HG03442 (cell line): ENCODE measurements around the gene TTLL5.

Experiments
- ATAC-seq: cut with Tn5 transposase; IDR thresholded peaks from one replicate; pipeline ENCODE4 v1.9.1; 2021; ENCODE audit warnings: mild to moderate bottlenecking, moderate library complexity; ENCODE audit not compliant: unreplicated experiment

TTLL5 gene

GRCh38 chr14:75946785-75947184 is 285.7 kb downstream of the TTLL5 start:
- no peak for ATAC-seq

DNA sequence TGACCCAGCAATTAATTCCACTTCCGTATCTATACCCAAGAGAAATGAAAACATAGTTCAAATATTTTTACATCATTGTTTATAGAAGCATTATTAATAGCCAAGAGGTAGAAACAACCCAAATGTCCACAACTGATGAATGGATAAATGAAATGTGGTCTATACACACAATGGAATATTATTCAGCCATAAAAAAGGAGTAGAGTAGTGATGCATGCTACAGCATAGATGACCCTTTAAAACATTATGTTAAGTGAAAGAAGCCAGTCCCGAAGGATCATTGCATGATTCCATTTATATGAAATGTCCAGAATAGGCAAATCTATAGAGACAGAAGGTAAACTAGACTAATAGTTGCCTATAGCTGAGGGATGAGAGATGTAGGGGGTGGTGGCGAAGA is 291.4 kb downstream of the TTLL5 start:
- ATAC-seq, result no peak

DNA sequence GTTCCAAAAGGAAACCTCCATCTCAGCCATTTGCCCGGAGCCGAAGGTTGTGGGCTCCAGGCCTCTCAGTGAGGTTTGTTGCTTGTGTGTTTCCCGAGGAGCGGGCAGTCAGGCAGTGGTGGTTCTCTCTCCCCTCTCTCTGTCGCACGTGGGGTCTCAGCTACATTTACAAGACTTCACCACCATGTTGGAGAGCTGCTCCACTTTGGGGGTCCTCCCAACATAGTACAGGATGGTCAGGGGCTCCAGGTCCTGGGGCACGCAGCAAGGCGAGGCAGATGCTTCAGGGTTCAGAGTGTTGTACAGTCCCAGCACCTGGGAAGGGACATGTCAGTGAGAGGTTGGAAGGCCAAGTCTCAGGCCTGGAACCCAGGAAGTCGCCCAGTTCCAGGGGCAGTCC is 298.0 kb downstream of the TTLL5 start:
- no peak for ATAC-seq

DNA sequence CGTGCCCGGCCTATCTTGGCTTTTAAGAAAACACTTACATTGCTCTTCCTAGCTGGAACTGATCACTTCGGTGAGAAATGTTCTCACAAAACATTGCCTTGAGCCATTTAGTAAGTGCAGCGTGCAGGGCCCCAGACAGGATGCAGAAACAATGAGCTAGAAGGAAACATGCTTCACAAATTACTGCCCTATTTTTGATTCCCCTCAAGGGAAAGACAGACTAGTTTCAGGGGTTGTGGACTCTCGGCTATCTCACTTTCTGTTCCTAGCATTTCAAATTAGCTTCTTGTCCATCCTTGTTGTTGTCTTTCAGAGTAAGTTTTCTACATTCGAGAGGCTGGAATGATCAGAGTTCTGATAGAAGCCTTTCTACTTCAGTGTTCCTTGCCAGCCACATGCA is 299.2 kb downstream of the TTLL5 start:
- peak; percentile 64 for ATAC-seq

GRCh38 chr14:75961662-75962061 is 300.6 kb downstream of the TTLL5 start:
- ATAC-seq, result no peak

GRCh38 chr14:75967866-75968265 is 306.8 kb downstream of the TTLL5 start:
- ATAC-seq, result no peak

GRCh38 chr14:75968456-75968855 is 307.4 kb downstream of the TTLL5 start:
- no peak for ATAC-seq

- no peak for ATAC-seq
Measured at GRCh38 chr14:75969126-75969525, 308.1 kb downstream of the TTLL5 start.

DNA sequence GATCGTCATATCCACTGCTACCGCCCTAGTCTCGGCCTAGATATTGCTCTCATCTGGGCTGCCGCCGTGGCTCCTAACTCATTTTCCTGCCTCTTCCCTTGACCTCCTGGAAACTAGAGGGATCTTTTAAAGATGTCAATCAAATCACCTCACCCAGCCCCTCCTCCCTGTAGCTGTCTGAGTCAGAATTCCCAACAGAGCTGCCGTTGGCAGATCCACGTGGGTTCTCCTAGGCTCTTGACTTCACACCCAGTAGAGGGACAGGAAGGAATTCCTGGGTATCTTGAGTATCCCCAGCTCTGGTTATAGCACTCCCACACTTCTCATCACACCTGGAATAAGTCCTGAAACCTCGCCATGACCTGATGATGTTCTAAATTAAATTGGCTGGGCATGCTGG is 308.8 kb downstream of the TTLL5 start:
- no peak for ATAC-seq

- no peak for ATAC-seq
Measured at GRCh38 chr14:75970989-75971388, 309.9 kb downstream of the TTLL5 start.

- no peak for ATAC-seq
Measured at GRCh38 chr14:75971509-75971908, 310.5 kb downstream of the TTLL5 start.

DNA sequence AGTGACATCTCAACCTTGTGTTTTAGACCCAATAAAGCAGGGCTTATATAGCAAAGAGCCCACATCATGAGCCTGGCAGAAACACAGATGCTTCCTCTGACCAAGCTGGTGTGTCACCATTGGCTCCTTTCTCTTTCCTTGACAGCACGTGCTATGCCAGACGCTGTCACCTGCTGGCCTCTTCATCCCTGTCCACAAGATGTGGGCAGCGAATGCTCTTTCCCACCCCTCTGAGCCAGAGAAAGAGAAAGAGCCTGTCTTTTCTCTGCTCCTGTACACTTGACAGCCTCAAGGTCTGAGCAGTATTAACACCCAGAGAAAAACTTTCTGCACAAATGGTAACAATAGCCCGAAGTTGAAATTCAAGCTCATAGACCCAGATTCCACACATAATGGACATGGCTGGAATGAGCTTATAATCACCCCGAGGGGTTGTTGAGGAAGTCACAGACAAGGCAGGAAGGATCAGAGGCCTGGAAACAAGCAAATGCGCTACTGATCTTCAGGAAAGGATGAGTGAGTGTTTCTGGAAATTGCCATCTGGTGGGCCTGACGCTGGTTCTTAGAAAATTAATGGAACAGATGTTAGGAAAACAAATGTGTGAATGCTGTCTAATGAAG is 311.9 kb downstream of the TTLL5 start:
- no peak for ATAC-seq

DNA sequence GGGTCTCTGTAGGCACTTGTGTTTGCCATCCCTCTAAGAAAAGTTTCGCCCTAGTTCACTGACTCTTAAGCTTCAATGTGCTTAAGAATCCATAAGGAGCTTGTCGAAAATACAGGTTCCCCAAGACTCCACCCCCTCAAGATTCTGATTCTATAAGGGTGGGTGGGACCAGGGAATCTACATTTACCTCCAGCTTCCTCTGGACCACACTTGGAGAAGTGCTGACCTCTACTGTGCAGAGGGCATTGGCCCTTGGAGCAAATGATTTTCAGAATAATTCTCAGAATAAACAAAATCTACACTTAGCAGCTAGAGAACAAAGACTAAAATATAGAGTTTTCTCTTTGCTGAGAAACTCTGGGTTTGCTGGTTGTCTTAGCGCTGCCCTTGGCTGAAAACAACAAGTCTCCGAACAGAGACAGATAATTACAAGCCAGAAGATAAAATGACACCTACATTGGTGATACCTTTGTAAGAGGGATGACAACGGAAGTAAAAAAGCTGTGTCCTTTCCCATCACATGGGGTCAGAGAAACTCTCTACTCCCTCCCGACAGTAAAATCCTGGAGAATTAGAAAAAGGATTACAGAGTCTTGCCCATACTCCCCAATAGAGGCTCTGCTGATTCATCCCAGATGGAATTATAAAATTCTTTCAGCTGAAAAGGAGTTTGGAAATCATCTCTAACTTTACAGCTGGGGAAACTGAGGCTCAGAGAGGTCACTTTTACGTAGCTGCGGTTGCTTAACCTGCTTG is 316.0 kb downstream of the TTLL5 start:
- ATAC-seq, result no peak

DNA sequence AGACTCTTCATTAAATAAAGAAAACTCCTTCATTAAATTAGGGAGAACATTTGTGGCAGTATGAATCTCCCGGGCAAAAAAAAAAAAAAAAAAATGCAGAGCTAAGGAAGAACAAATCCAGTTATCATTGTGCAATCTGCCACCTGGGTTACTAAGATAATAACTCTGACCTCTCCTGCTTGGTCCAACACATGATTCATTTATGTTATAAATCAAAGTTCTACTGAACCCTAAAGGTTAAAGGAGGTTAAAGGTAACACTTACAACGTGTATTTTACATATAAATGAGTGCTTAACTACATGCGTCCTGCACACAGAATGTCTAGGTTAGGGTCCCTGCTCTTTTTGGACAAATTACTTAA is 316.5 kb downstream of the TTLL5 start:
- ATAC-seq, result no peak

DNA sequence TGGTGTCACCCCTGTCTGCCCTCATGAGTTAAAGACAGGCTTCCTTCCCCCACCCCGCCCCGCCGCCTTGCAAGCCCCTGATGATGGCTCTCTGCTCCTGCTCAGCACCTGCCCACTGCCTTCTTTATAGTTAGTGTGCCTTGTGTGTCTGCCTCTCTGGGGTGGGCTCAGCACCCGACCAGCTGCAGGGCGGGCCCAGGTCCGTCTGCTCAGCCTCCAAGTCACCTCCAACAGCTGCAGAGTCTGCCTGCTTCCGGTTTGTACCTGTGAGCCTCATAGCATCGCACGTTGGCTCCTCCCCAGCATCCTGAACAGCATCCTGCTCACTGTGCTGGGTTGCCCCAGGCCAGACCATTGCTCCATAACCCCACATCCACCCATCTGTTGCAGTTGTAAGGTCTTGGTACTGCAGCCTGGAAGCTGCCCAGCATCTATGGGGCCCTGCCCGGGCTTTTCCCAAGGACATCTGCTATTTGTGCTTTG is 317.2 kb downstream of the TTLL5 start:
- no peak for ATAC-seq

- no peak for ATAC-seq
Measured at GRCh38 chr14:75979071-75979571, 318.1 kb downstream of the TTLL5 start.

DNA sequence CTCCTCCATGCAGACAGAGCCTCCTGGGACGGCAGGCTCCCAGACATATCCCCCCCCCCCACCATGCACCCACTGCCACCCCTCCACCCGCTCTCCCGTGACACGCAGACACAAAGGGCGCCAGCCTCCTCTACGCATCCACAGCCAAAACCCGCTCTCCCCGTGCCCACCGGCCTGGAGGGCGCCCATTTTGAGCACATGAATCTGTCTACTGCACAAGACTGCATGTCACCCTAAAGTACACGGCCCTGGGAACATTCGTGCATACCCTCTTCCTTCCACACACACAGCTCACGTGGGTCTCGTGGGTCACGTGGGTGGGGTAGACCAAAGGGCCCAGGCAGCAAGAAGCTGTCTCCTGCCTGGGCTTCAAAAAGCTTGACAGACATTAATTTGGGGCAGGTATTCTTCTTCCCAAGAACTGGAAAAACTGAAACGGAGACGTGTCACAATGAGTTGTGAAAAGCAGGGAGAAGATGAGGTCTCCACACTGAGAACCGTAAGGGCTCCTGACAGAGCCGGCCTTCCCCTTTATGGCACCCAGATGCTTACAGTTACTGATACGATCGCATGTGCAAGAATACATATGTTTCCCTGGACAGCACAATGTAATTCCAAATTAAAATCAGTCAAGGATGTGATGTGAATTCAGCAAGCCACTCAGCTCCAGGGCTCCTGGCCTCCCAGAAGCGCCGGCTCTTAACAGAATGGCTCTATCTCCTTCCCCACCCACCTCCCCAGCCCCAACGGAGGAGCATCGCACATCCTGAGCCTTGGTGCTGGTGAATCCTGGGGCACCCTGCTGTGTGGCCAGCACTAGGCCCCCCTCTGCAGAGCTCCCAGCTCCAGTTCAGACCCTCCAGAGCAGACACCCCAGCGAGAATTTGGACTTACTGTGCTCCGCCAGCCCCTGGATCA is 318.9 kb downstream of the TTLL5 start:
- ATAC-seq, result no peak

GRCh38 chr14:75980856-75981255 is 319.8 kb downstream of the TTLL5 start:
- ATAC-seq, result no peak

- ATAC-seq, result peak; percentile 40
Measured at GRCh38 chr14:75981426-75982265, 320.6 kb downstream of the TTLL5 start, which contains the start of gene TGFB3. Gene TGFB3 (minus strand): TSS chr14:75981995. CDS start chr14:75980893, 1,102 bp downstream.

DNA sequence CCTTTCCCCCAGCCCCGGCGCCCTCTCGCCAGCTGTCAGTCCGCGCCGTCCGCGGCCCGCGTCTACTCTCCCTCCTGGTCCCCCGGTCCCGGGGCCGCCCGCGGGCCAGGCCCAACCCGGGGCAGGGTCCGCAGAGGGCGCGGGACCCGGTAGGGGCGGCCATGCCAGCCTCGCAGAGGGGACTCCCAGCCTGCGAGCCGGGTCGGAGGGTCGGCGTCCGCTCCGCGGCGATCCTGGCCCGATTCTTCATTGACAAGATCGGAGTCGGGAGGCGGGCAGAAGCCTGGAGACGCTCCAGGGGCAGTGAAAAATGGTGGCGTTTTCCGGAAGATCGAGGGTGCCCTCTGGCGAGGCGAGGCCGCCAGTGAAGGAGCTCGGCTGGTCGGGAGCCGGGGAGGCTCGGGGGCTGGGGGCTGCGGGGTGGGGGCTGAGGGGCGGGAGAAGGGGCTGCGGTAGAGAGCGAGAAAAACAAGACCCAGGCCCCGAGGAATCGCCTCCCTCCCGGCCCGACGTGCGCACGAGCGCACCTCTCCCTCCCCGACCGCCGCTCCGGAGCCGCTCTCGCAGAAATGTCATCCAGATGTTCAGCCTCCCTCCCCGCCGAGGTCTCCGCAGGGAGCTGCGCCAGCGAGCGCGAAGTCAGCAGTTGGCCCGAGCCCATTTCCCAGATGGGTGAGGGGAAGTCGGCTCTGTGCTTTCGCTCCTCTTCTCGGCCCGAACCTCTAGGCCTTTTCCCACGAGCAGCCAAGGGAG is 321.4 kb downstream of the TTLL5 start:
- peak; percentile 37 for ATAC-seq
